ENCODE results near the gene TNFRSF14.

- TF ChIP-seq CTCF (IDR thresholded peaks at IDR 0.05 in 4 of 5, conservative IDR thresholded peaks at IDR 0.05 in 1 of 5), result no peak
- no peak for TF ChIP-seq POLR2A (IDR thresholded peaks at IDR 0.05)
These were observed 11.1 kb upstream of the TNFRSF14 start for GRCh38 chr1:2544875-2545640.
